OCI-LY7 (cell line): ENCODE data around the gene RPL39L.

Experiments used
- EZH2phosphoT487 ChIP-seq: fragments of 200-600 bp; sonication (generic); IDR thresholded peaks from 2 replicates; pipeline ENCODE4 v1.6.1; 2018; ENCODE audit warnings: low read depth, borderline replicate concordance, mild to moderate bottlenecking, mixed run types, antibody characterized with exemption, low read length, moderate library complexity, mixed read lengths
- TF ChIP-seq, protein P1 (sequence below): fragments of 200-600 bp; sonication (generic); conservative IDR thresholded peaks from 2 replicates; pipeline ENCODE4 v1.5.1; 2014; ENCODE audit warnings: mild to moderate bottlenecking, antibody characterized with exemption, low read length, moderate library complexity, mixed read lengths

DNA sequence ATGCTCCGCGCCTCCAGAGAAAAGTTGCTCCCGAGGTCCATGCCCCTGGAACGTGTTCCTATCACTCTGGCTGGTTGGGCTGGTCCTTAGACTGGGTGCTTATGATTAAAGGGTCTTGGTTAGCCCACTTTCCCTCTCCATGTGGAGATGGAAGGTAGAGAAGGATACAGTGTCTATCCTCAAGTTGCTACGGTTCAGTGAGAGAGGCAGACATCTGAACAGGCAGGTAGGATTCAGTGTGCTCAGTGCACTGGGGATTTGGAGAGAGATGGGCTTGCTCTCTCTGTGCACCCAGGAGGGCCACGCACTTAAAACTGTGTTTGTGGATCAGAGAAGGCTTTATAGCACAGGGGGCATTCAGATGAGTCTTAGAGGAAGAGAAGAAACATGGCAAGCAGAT is 63.0 kb downstream of the RPL39L start:
- TF ChIP-seq, protein P1, sequence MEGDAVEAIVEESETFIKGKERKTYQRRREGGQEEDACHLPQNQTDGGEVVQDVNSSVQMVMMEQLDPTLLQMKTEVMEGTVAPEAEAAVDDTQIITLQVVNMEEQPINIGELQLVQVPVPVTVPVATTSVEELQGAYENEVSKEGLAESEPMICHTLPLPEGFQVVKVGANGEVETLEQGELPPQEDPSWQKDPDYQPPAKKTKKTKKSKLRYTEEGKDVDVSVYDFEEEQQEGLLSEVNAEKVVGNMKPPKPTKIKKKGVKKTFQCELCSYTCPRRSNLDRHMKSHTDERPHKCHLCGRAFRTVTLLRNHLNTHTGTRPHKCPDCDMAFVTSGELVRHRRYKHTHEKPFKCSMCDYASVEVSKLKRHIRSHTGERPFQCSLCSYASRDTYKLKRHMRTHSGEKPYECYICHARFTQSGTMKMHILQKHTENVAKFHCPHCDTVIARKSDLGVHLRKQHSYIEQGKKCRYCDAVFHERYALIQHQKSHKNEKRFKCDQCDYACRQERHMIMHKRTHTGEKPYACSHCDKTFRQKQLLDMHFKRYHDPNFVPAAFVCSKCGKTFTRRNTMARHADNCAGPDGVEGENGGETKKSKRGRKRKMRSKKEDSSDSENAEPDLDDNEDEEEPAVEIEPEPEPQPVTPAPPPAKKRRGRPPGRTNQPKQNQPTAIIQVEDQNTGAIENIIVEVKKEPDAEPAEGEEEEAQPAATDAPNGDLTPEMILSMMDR: no peak
- TF ChIP-seq EZH2phosphoT487: no peak
